Measurements from ENCODE around the gene C12orf60. TPM values are rescaled to one million over a fixed set of nuclear protein-coding genes. Genes with fewer than 3 reads are reported as not detected.

Gene C12orf60
- total RNA-seq, 2 donors from 2014 or later: 0.90 to 1.1 TPM

GRCh38 chr12:14775636-14775980 lies 27.9 kb upstream of the C12orf60 start:
- no peaks in the 10 kb centered on the region for H3K9me3 ChIP-seq
- peaks cover 0 to 20% of the 10 kb centered on the region in 2 donors for H3K4me1 ChIP-seq
- H3K4me3 ChIP-seq: peak overlapping the region; percentile 70 to 88
- TF ChIP-seq, protein P1, sequence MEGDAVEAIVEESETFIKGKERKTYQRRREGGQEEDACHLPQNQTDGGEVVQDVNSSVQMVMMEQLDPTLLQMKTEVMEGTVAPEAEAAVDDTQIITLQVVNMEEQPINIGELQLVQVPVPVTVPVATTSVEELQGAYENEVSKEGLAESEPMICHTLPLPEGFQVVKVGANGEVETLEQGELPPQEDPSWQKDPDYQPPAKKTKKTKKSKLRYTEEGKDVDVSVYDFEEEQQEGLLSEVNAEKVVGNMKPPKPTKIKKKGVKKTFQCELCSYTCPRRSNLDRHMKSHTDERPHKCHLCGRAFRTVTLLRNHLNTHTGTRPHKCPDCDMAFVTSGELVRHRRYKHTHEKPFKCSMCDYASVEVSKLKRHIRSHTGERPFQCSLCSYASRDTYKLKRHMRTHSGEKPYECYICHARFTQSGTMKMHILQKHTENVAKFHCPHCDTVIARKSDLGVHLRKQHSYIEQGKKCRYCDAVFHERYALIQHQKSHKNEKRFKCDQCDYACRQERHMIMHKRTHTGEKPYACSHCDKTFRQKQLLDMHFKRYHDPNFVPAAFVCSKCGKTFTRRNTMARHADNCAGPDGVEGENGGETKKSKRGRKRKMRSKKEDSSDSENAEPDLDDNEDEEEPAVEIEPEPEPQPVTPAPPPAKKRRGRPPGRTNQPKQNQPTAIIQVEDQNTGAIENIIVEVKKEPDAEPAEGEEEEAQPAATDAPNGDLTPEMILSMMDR (IDR thresholded peaks at IDR 0.05): no peak
- H3K36me3 ChIP-seq: no peaks in the 10 kb centered on the region
- peak overlapping the region; percentile 95 to 97 for H3K27ac ChIP-seq
- no peak for DNase-seq (ENCODE audit: low spot score)
- no peaks in the 10 kb centered on the region for H3K27me3 ChIP-seq

DNA sequence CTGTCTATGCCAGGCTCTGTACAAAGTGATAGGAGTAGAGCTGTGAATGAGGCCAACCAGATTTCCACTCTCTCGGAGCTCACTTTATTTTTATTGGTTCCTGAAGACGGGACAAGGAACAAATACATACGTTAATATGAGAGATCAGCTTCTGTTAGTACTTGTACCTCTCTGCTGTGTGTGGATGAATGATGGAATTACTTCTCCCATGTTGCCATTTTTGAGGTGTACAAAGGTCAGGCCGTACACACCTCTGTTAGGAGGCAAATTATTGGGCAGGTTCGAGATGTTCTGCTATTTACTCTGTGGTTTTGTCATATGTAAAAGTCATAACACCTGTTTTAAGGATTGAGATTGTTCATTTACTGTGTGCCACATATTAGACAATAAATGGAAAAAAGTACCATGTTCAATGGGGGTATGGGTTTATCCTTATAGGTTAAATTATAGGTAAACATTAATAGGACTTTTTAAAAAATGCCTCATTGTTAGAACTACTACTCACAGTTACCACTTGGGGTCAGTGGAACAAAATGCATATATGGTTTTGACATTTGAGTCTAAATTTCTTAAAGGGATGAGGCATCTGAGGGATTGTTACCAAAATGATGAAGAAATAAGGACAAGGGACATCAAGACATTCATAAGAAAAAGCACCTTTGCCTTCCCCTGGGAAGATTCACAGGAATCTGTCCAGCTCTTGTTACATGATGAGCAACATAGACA lies 27.1 kb upstream of the C12orf60 start:
- peak overlapping the region; percentile 70 to 88 for H3K4me3 ChIP-seq
- no peaks in the 10 kb centered on the region for H3K27me3 ChIP-seq
- H3K4me1 ChIP-seq: peaks cover 0 to 18% of the 10 kb centered on the region in 2 donors
- H3K27ac ChIP-seq: peak overlapping the region; percentile 95 to 97
- DNase-seq (ENCODE audit: low spot score): no peak
- TF ChIP-seq, protein P1 (IDR thresholded peaks at IDR 0.05): peak in 1 of 2 donors; percentile 20
- H3K9me3 ChIP-seq: no peaks in the 10 kb centered on the region
- no peaks in the 10 kb centered on the region for H3K36me3 ChIP-seq

- H3K4me3 ChIP-seq: no peak overlapping the region
- H3K9me3 ChIP-seq: no peaks in the 10 kb centered on the region
- TF ChIP-seq, protein P1 (IDR thresholded peaks at IDR 0.05): no peak
- peak overlapping the region in 1 of 2 donors; percentile 32 for H3K27ac ChIP-seq
- H3K36me3 ChIP-seq: no peaks in the 10 kb centered on the region
- no peak for DNase-seq (ENCODE audit: low spot score)
- peaks cover 0 to 14% of the 10 kb centered on the region in 2 donors for H3K4me1 ChIP-seq
- no peaks in the 10 kb centered on the region for H3K27me3 ChIP-seq
Observed at GRCh38 chr12:14777271-14777670, 26.2 kb upstream of the C12orf60 start.

GRCh38 chr12:14779834-14780233 lies 23.6 kb upstream of the C12orf60 start:
- no peak for DNase-seq (ENCODE audit: low spot score)
- H3K27me3 ChIP-seq: no peaks in the 10 kb centered on the region
- H3K9me3 ChIP-seq: no peaks in the 10 kb centered on the region
- H3K4me3 ChIP-seq: no peak overlapping the region
- H3K36me3 ChIP-seq: peaks cover 6% of the 10 kb centered on the region
- no peak overlapping the region for H3K27ac ChIP-seq
- TF ChIP-seq, protein P1 (IDR thresholded peaks at IDR 0.05): no peak
- H3K4me1 ChIP-seq: peaks cover 0 to 11% of the 10 kb centered on the region in 2 donors

GRCh38 chr12:14780859-14781258 lies 22.6 kb upstream of the C12orf60 start:
- TF ChIP-seq, protein P1 (IDR thresholded peaks at IDR 0.05): no peak
- no peak for DNase-seq (ENCODE audit: low spot score)
- Histone ChIP-seq H3K27ac (no peak overlapping the region), H3K9me3 (no peaks in the 10 kb centered on the region), H3K36me3 (peaks cover 6% of the 10 kb centered on the region), H3K27me3 (no peaks in the 10 kb centered on the region), H3K4me1 (peaks cover 0 to 5% of the 10 kb centered on the region in 2 donors), H3K4me3 (no peak overlapping the region)

- no peak for DNase-seq (ENCODE audit: low spot score)
- Histone ChIP-seq H3K27me3 (no peaks in the 10 kb centered on the region), H3K9me3 (no peaks in the 10 kb centered on the region), H3K36me3 (peaks cover 13% of the 10 kb centered on the region), H3K27ac (no peak overlapping the region), H3K4me1 (no peaks in the 10 kb centered on the region), H3K4me3 (no peak overlapping the region)
- TF ChIP-seq, protein P1 (IDR thresholded peaks at IDR 0.05): no peak
Observed at GRCh38 chr12:14781563-14781962, 21.9 kb upstream of the C12orf60 start.

All from right atrium auricular region (tissue), 2 donors.